ENCODE data around the gene UBQLN4. TPM values are rescaled to one million over a fixed set of nuclear protein-coding genes. Genes with fewer than 3 reads are reported as not detected.

Gene UBQLN4
- total and polyA plus RNA-seq, 2 of the 4 experiments (the other 2 are of a cell fraction): 8.8 to 21.6 TPM

- peaks cover 5% of the 10 kb centered on the region for H3K4me1 ChIP-seq (ENCODE audit: control insufficient read depth, insufficient read depth, low read length)
- no peak overlapping the region for H2AFZ ChIP-seq (replicated peaks; ENCODE audit: low read length, poor library complexity)
- BruUV-seq (replicated peaks): no TSS peak
- no peaks in the 10 kb centered on the region for H3K36me3 ChIP-seq (ENCODE audit: control insufficient read depth, insufficient read depth, low read length)
- H4K8ac ChIP-seq (ENCODE audit: low read depth in 2 of 2, low read length in 2 of 2): no peak overlapping the region
- no peak overlapping the region for H3K23ac ChIP-seq (ENCODE audit: low read depth, low read length)
- no peaks in the 10 kb centered on the region for H3K79me1 ChIP-seq (ENCODE audit: low read depth in 1 of 2, low read length in 2 of 2)
- WGBS, 2 experiments (ENCODE audit: extremely low coverage in 2 of 2, insufficient read length in 1 of 2): 67% methylated on average over 1 of the region's 3 CpGs; no CpG with 5 or more reads in 1 of the 2 experiments
- H2BK5ac ChIP-seq (ENCODE audit: low read depth, low read length, poor library complexity, severe bottlenecking): no peak overlapping the region
- dilution Hi-C loops (cut with HindIII; ENCODE audit: low sequenced_read_pairs, unreplicated experiment) (no loop called here), in situ Hi-C loops (cut with MboI; ENCODE audit: low sequenced_read_pairs) (loop anchor here (5.0 kb wide), 1 partner anchor 128 kb away; no protein-coding TSS in a partner anchor), intact Hi-C loops (cut with micrococcal nuclease) (no loop called here)
- no peak overlapping the region for H3K27ac ChIP-seq (ENCODE audit: insufficient read depth, low read length)
- no peak overlapping the region for H2AK9ac ChIP-seq (replicated peaks; ENCODE audit: low read depth, low read length, poor library complexity)
- ChIA-PET CTCF (no interaction called here), POLR2A (ENCODE audit: unreplicated experiment) (no interaction called here)
- peaks cover 2% of the 10 kb centered on the region; the same call in 1 of the 2 replicates for H3K9me1 ChIP-seq (ENCODE audit: insufficient read depth, low read length)
- no peak overlapping the region for H2BK20ac ChIP-seq (ENCODE audit: low read depth, low read length)
- no peak overlapping the region for H4K91ac ChIP-seq (ENCODE audit: insufficient read depth, low read depth, low read length)
- no peak overlapping the region for H2AK5ac ChIP-seq (ENCODE audit: low read depth, low read length)
- no peak overlapping the region for H3K14ac ChIP-seq (replicated peaks; ENCODE audit: low read depth, low read length)
- H3K9ac ChIP-seq (ENCODE audit: low read depth, low read length): no peak overlapping the region
- H3K4me3 ChIP-seq (ENCODE audit: insufficient read depth, low read depth, low read length): no peak overlapping the region
- DNase-seq (no peak), ATAC-seq (ENCODE audit: low read depth) (no peak)
- no peak overlapping the region for H4K5ac ChIP-seq (ENCODE audit: low read depth, low read length)
- H2BK15ac ChIP-seq (ENCODE audit: low read depth, low read length): no peak overlapping the region
- TF ChIP-seq SMC3 (IDR thresholded peaks at IDR 0.05; ENCODE audit: low read depth, low read length): no peak
- no peak for TF ChIP-seq POLR2A (IDR thresholded peaks at IDR 0.05; ENCODE audit: low read depth, low read length)
- TF ChIP-seq NFE2L2 (IDR thresholded peaks at IDR 0.05; ENCODE audit: low read depth, low read length): no peak
- TF ChIP-seq RFX5 (IDR thresholded peaks at IDR 0.05; ENCODE audit: low read depth, low read length): no peak
- TF ChIP-seq CEBPB (IDR thresholded peaks at IDR 0.05; ENCODE audit: low read depth, low read length): no peak
- no peak for TF ChIP-seq CTCF (conservative IDR thresholded peaks at IDR 0.05; ENCODE audit: low read depth, low read length)
- no peak for TF ChIP-seq USF2 (IDR thresholded peaks at IDR 0.05; ENCODE audit: low read depth, low read length)
- no peak for TF ChIP-seq MAFK (IDR thresholded peaks at IDR 0.05; ENCODE audit: low read depth, low read length)
- no peak for TF ChIP-seq MAZ (IDR thresholded peaks at IDR 0.05; ENCODE audit: borderline replicate concordance, low read depth, low read length)
- TF ChIP-seq BHLHE40 (IDR thresholded peaks at IDR 0.05; ENCODE audit: low read depth, low read length): no peak
- TF ChIP-seq CHD1 (IDR thresholded peaks at IDR 0.05; ENCODE audit: low read depth, low read length): no peak
- no peak for TF ChIP-seq RAD21 (IDR thresholded peaks at IDR 0.05; ENCODE audit: low read length)
- TF ChIP-seq FOS (IDR thresholded peaks at IDR 0.05; ENCODE audit: low read depth, low read length): no peak
- no peak for TF ChIP-seq ELK1 (IDR thresholded peaks at IDR 0.05; ENCODE audit: borderline replicate concordance, low read depth, low read length)
- no peak for TF ChIP-seq RCOR1 (IDR thresholded peaks at IDR 0.05; ENCODE audit: insufficient replicate concordance, low read length)
- no peak for TF ChIP-seq MXI1 (IDR thresholded peaks at IDR 0.05; ENCODE audit: borderline replicate concordance, low read depth, low read length)
- no peak overlapping the region for H3K4me2 ChIP-seq (ENCODE audit: low read depth, low read length)
- H3K27me3 ChIP-seq (ENCODE audit: control insufficient read depth, insufficient read depth, low read length): no peaks in the 10 kb centered on the region
- no peaks in the 10 kb centered on the region for H3K9me3 ChIP-seq (ENCODE audit: control insufficient read depth, insufficient read depth, low read length)
- no peaks in the 10 kb centered on the region for H4K20me1 ChIP-seq (ENCODE audit: insufficient read depth, low read length)
- H3K4ac ChIP-seq (ENCODE audit: low read depth, low read length): no peak overlapping the region
- no peak overlapping the region for H2BK120ac ChIP-seq (ENCODE audit: low read depth, low read length)
- no peak overlapping the region for H3K56ac ChIP-seq (ENCODE audit: extremely low read depth, insufficient read depth, low read length)
- H3K18ac ChIP-seq (ENCODE audit: low read depth, low read length): no peak overlapping the region
Measured at GRCh38 chr1:156065212-156065611, 11.6 kb upstream of the UBQLN4 start.
